GM19452 (cell line): Measurements from ENCODE around the gene ARID1B.

Experiments
- ATAC-seq: cut with Tn5 transposase; IDR thresholded peaks from one replicate; pipeline ENCODE4 v1.9.1; 2021; ENCODE audit not compliant: unreplicated experiment

The ARID1B gene

DNA sequence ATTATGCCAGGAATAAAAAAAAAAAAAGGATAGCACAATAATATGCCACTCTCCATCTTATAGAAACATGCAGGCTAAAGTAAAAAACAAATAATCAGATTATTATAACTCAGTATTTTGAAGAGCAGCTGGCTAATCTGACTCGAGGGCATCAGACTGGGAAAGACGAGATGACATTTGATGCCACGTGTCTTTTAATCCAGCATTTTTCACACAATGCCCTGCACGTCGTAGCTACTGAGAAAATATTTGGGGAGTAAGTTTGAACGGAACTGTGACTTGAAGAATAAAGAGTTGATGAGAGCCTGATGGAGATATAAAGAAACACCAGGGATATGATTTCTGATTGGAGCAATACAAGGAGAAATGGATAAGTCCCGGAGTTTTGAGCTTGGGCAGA, 237.7 kb downstream of the ARID1B start:
- no peak for ATAC-seq

- no peak for ATAC-seq
These were observed 239.8 kb downstream of the ARID1B start for GRCh38 chr6:157017022-157017421.

DNA sequence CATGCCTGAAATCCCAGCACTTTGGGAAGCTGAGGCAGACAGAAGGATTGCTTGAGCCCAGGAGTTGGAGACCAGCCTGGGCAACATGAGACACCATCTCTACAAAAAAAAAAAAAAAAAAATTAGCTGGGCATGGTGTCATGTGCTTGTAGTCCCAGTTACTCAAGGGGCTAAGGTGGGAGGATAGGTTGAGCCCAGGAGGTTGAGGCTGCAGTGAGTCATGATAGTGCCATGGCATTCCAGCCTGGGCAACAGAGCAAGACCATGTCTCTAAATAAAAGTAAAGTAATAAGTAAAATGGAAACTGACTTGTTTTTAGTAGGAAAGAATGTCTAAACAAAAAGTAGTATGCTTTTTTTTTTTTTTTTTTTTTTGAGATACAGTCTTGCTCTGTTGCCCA, 240.7 kb downstream of the ARID1B start:
- ATAC-seq: no peak

GRCh38 chr6:157019115-157019641, 242.0 kb downstream of the ARID1B start:
- ATAC-seq: no peak

- ATAC-seq: no peak
These were observed 242.6 kb downstream of the ARID1B start for GRCh38 chr6:157019733-157020132.

DNA sequence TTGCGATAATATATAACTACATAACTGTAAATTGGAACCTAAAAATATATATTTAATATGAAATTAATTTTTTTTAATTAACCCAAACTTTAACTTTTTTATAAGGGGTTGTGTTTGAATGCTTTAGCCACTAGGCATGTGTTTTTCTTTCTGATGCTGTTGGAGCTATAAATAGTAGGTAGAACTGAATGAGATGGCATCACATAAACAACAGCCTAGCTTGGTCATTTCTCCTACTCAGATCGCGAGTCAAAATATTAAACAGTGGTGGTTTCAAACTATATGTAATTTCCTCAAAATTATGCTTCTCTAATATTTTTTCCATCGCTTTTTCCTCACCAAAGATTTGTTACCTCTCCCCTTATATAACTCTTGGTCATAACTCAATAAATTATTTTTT, 243.2 kb downstream of the ARID1B start:
- no peak for ATAC-seq

- peak; percentile 48 for ATAC-seq
These were observed 243.7 kb downstream of the ARID1B start for GRCh38 chr6:157020881-157021343.

DNA sequence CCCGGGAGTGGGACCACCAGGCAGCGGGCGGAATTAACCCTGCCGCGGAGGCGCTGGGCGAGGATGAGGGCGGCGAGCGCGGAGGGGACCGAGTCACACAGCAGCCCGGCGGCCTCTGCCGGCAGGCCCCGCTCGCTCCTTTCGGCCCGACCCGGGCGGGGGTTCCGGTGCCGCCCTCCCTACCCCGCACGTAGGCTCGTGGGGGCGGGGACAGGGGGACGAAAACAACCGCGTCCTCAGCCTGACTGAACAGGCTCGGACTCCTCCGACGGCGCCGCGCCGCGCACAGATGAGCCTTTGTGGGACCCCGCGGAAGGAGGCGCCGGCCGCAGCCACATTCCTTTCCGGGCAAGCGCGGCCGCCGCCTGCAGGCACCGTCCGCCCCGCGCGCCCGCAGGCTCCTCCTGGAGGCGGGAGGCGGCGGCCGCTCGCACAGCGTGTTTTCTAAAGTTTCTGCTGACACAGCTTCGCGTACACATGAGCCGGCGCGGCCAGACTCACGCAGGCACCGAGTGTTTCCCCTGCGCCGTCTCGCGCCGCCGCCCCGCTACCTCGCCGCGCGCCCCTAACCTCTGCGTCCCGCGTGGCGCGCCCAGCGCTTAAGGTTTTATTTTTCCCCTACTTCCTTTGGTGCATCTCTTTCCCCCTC, 244.3 kb downstream of the ARID1B start:
- ATAC-seq: peak; percentile 73

GRCh38 chr6:157021993-157022740, 245.0 kb downstream of the ARID1B start:
- ATAC-seq: peak; percentile 42

- no peak for ATAC-seq
These were observed 246.8 kb downstream of the ARID1B start for GRCh38 chr6:157023958-157024357.

GRCh38 chr6:157024745-157025144, 247.6 kb downstream of the ARID1B start:
- no peak for ATAC-seq

- no peak for ATAC-seq
These were observed 248.3 kb downstream of the ARID1B start for GRCh38 chr6:157025437-157025836.

DNA sequence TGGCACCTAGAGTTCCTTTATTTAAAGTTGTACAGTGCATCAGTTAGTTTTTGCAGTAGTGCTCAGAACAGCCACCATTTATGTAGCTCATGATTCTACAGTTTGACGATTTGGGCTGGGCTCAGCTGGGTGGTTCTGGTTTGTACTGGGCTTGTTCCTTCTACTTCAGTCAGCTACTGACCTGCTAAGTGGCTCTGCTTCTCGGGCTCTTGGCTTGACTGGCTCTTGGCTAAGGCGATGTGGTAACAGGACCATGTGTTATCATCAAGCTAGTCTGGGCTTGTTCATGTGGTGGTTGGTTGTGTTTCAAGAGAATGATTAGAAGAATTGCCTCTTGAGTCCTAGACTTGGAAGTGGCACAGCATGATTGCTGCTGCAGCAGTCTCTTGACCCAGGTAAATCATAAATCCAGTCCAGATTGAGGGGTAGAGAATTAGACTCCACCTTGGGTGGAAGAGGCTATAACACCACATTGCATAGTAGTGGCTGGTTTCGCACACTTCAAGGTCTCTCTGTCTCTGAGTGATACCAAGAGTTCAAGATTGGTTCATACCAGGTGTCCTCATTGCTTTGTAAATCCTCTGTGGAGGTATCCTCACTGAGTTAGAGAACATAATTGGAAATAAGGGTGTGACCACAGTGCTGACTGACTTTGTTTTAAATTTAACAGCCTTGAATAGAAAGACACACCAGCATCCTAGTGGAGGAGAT, 253.0 kb downstream of the ARID1B start:
- peak; percentile 72 for ATAC-seq

GRCh38 chr6:157030755-157031154, 253.6 kb downstream of the ARID1B start:
- ATAC-seq: no peak

DNA sequence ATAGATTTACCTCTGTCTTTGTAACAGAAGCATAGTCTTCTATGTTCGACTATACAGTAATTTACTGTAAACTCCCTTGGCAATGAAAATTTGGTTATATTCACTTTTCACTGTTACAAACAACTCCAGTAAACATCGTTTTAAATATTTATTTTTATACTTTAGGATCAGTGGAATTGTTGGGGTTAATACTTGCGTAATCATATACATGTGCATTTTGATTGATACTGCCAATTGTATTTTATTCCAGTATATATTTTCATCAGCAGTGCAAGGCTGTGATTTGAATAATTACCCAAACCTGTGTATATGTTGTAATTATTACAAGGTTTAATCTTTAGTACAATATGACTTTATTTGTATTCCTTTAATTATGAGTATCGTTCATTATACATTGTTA, 255.7 kb downstream of the ARID1B start:
- ATAC-seq: no peak

GRCh38 chr6:157033428-157034140, 256.4 kb downstream of the ARID1B start:
- no peak for ATAC-seq

GRCh38 chr6:157034436-157035230, 257.5 kb downstream of the ARID1B start:
- no peak for ATAC-seq

DNA sequence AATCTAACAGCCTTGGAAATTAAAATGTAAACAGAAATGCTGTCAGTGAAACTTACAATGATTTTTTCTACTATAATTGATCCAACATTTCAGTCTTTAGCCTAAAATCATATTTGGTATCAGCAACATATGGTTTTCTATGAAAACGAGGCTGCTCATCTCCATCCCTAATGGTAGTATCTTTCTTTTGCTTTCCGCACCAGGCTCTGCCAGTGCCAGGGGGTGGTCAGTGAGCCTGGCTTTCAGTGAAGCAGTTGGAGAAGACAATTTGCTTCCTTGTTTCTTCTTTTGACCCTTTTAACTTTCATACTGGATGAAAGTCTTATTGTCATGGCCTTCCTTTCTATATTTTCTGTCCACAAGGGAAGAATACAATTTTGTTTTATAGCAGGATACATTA, 258.4 kb downstream of the ARID1B start:
- ATAC-seq: no peak

GRCh38 chr6:157036245-157036711, 259.1 kb downstream of the ARID1B start:
- ATAC-seq: no peak

- ATAC-seq: no peak
These were observed 260.0 kb downstream of the ARID1B start for GRCh38 chr6:157037165-157037564.
